GM12873 (cell line): ENCODE measurements around the gene CDAN1.

Experiments used
- CTCF ChIP-seq: IDR thresholded peaks from 2 replicates; pipeline ENCODE4 v1.5.1; 2012; ENCODE audit warnings: low read depth, mild to moderate bottlenecking, moderate library complexity, low read length, control low read depth; ENCODE audit not compliant: insufficient read depth; ENCODE audit errors: missing control alignments

The CDAN1 gene

GRCh38 chr15:42696626-42697025 is 40.3 kb downstream of the CDAN1 start:
- no peak for TF ChIP-seq CTCF

GRCh38 chr15:42695527-42696071 is 41.3 kb downstream of the CDAN1 start:
- no peak for TF ChIP-seq CTCF

DNA sequence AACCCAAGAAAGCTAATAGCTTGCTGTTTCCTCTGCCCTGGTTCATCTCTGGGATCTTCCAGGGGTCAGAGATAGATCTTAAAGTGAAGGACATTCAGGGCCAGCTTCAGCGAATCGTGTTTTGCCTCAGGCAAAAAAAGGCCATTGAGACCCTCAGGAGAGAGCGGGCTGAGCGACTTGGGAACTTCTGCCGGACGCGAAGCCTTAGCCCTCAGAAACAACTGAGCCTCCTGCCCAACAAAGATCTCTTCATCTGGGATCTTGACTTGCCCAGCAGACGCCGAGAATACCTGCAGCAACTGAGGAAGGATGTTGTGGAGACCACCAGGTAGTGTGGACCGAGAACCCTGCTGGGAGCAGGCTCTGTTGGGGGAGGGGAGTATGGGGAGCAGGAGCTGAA is 42.5 kb downstream of the CDAN1 start:
- TF ChIP-seq CTCF, result no peak

DNA sequence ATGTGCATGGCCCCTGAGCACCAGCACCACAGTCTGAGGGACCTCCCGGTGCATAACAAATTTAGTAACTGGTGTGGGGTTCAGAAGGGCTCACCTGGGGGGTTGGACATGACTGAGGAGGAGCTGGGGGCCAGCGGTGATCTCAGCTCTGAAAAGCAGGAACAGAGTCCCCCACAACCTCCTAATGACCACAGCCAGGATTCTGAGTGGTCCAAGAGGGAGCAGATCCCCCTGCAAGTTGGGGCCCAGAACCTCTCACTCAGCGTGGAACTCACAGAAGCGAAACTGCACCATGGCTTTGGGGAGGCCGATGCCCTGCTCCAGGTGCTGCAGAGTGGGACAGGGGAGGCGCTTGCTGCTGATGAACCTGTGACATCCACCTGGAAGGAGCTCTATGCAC is 43.0 kb downstream of the CDAN1 start:
- TF ChIP-seq CTCF, result no peak

DNA sequence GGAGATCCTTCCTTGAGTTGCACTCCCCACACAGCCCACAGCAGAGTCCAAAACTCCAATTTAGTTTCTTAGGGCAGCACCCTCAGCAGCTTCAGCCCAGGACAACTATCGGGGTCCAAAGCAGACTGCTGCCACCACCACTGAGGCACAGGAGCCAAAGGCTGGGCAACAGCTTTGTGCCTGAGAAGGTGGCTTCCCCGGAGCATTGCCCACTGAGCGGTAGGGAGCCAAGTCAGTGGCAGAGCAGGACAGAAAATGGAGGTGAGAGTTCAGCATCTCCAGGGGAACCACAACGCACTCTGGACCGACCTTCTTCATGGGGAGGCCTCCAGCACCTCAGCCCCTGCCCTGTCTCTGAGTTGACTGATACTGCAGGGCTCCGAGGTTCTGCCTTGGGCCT is 43.4 kb downstream of the CDAN1 start:
- TF ChIP-seq CTCF, result no peak

- TF ChIP-seq CTCF, result no peak
Observed at GRCh38 chr15:42692997-42693396, 43.9 kb downstream of the CDAN1 start.

DNA sequence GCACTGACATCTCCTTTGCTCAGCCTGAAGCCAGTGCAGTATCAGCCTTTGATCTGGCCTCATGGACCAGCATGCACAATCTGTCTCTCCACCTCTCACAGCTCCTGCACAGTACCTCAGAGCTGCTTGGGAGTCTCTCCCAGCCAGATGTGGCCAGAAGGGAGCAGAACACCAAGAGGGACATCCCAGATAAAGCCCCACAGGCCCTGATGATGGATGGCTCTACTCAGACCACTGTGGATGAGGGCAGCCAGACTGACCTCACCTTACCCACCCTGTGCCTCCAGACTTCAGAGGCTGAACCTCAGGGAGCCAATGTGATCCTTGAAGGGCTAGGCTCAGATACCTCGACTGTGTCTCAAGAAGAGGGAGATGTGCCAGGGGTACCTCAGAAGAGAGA is 44.4 kb downstream of the CDAN1 start:
- no peak for TF ChIP-seq CTCF
